Measurements from ENCODE around the gene DLG2.

The DLG2 gene

DNA sequence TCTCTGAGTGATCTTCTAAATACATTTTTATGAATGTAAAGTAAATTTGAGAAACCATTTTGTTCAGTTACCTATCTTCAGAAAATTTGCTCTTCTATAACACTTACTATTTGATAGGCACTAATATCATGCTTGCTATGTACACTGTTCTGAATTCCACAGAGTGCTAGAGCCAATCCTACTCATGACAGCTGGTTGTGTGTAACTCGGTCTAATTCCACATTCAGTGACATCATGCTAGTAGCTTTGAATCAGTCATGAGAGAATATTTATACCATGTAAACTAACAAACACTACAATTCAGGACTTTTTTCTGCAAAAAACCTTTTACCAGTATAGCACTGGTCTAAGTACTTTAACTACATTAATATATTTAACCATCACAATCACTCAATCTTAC, 902.9 kb downstream of the DLG2 start:
- no peak for DNase-seq (ENCODE audit: low read depth in 1 of 2, low spot score in 1 of 2)
- TF ChIP-seq POLR2AphosphoS5 (IDR thresholded peaks at IDR 0.05; ENCODE audit: low read depth): no peak
- TF ChIP-seq, protein P1, sequence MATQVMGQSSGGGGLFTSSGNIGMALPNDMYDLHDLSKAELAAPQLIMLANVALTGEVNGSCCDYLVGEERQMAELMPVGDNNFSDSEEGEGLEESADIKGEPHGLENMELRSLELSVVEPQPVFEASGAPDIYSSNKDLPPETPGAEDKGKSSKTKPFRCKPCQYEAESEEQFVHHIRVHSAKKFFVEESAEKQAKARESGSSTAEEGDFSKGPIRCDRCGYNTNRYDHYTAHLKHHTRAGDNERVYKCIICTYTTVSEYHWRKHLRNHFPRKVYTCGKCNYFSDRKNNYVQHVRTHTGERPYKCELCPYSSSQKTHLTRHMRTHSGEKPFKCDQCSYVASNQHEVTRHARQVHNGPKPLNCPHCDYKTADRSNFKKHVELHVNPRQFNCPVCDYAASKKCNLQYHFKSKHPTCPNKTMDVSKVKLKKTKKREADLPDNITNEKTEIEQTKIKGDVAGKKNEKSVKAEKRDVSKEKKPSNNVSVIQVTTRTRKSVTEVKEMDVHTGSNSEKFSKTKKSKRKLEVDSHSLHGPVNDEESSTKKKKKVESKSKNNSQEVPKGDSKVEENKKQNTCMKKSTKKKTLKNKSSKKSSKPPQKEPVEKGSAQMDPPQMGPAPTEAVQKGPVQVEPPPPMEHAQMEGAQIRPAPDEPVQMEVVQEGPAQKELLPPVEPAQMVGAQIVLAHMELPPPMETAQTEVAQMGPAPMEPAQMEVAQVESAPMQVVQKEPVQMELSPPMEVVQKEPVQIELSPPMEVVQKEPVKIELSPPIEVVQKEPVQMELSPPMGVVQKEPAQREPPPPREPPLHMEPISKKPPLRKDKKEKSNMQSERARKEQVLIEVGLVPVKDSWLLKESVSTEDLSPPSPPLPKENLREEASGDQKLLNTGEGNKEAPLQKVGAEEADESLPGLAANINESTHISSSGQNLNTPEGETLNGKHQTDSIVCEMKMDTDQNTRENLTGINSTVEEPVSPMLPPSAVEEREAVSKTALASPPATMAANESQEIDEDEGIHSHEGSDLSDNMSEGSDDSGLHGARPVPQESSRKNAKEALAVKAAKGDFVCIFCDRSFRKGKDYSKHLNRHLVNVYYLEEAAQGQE (IDR thresholded peaks at IDR 0.05; ENCODE audit: insufficient replicate concordance, low read depth): no peak
- no peak for TF ChIP-seq SPI1 (IDR thresholded peaks at IDR 0.05; ENCODE audit: borderline replicate concordance, low read depth)
- TF ChIP-seq, protein P2, sequence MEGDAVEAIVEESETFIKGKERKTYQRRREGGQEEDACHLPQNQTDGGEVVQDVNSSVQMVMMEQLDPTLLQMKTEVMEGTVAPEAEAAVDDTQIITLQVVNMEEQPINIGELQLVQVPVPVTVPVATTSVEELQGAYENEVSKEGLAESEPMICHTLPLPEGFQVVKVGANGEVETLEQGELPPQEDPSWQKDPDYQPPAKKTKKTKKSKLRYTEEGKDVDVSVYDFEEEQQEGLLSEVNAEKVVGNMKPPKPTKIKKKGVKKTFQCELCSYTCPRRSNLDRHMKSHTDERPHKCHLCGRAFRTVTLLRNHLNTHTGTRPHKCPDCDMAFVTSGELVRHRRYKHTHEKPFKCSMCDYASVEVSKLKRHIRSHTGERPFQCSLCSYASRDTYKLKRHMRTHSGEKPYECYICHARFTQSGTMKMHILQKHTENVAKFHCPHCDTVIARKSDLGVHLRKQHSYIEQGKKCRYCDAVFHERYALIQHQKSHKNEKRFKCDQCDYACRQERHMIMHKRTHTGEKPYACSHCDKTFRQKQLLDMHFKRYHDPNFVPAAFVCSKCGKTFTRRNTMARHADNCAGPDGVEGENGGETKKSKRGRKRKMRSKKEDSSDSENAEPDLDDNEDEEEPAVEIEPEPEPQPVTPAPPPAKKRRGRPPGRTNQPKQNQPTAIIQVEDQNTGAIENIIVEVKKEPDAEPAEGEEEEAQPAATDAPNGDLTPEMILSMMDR (IDR thresholded peaks at IDR 0.05; ENCODE audit: insufficient read depth, low read length): no peak
- no peak for TF ChIP-seq GABPA (IDR thresholded peaks at IDR 0.05; ENCODE audit: low read depth)

DNA sequence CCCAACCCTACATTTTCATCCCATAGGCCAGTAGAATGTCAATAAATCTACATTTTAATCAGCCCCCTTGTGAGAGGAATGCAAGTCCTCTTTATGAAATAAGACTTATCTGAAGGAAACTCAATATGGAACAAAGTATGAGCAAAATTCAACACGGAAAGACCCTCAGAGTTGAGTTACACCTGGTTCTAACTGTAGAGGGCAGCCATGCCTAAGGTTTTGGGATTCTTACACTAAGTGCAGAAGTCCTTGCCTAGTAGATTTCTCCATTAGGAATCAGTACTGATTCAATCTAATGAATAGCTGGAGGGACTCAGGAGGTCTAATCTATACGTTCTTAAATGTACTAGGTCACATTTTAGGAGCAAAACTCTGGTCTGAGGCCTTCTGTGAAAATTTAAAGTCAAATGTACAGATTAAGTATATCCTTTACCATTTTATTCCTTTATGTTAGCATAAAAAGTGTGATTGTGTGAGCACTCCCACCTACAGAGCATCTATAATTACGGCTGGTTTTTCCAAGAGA, 904.5 kb downstream of the DLG2 start:
- H3K27ac ChIP-seq (replicated peaks): no peak overlapping the region
- peaks cover 9% of the 10 kb centered on the region for H3K27me3 ChIP-seq (ENCODE audit: insufficient read depth, poor library complexity, severe bottlenecking)
- no peak overlapping the region for H3K4me3 ChIP-seq (replicated peaks; ENCODE audit: insufficient read depth, low read length)
- TF ChIP-seq, protein P1 (IDR thresholded peaks at IDR 0.05; ENCODE audit: insufficient replicate concordance, low read depth): no peak
- TF ChIP-seq, protein P2 (IDR thresholded peaks at IDR 0.05; ENCODE audit: insufficient read depth, low read length): no peak
- TF ChIP-seq GABPA (IDR thresholded peaks at IDR 0.05; ENCODE audit: low read depth): no peak
- no peak for DNase-seq (ENCODE audit: low read depth in 1 of 2, low spot score in 1 of 2)

More for the DNA sequence above, 902.9 kb downstream of the DLG2 start:
- no peak overlapping the region for H3K27ac ChIP-seq (replicated peaks)
- peaks cover 9% of the 10 kb centered on the region for H3K27me3 ChIP-seq (ENCODE audit: insufficient read depth, poor library complexity, severe bottlenecking)
- H3K4me3 ChIP-seq (replicated peaks; ENCODE audit: insufficient read depth, low read length): no peak overlapping the region

DNA sequence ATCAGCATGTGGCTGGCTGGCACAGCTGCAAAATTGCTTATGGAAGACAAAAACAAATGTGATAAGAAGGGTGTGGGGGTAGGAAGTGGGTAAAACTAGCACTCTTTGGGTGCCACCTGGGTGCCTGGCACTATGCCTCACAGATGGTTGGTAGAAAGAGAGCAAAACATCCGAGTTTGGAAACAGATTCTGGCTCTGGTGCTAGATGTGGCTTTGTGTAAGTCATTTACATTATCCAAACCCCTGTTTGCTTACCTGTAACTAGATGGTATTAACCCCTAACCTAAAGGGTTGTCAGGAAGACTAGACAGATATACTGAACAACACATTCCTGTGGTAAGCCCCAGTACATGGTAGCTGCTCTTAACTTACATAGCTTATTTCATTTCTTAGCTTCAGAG, 905.6 kb downstream of the DLG2 start:
- Histone ChIP-seq H3K27me3 (ENCODE audit: insufficient read depth, poor library complexity, severe bottlenecking) (peaks cover 9% of the 10 kb centered on the region), H3K4me3 (replicated peaks; ENCODE audit: insufficient read depth, low read length) (no peak overlapping the region), H3K27ac (replicated peaks) (no peak overlapping the region)
- TF ChIP-seq GABPA (IDR thresholded peaks at IDR 0.05; ENCODE audit: low read depth): no peak
- TF ChIP-seq SPI1 (IDR thresholded peaks at IDR 0.05; ENCODE audit: borderline replicate concordance, low read depth): no peak
- no peak for TF ChIP-seq POLR2AphosphoS5 (IDR thresholded peaks at IDR 0.05; ENCODE audit: low read depth)
- TF ChIP-seq, protein P2 (IDR thresholded peaks at IDR 0.05; ENCODE audit: insufficient read depth, low read length): no peak
- TF ChIP-seq, protein P1 (IDR thresholded peaks at IDR 0.05; ENCODE audit: insufficient replicate concordance, low read depth): no peak
- DNase-seq (ENCODE audit: low read depth in 1 of 2, low spot score in 1 of 2): no peak
